OCI-LY7 (cell line): ENCODE measurements around the gene SCLY. TPM values are rescaled to one million over a fixed set of nuclear protein-coding genes. Genes with fewer than 3 reads are reported as not detected.
A peak's percentile ranks its signal among the peaks of the same experiment; 100 is the strongest.

Experiments
- Bru-seq: library from RNA; stranded (reverse); fragments of 400-500 nt; gene quantifications from one replicate; lab custom pipeline; 2021; lab: Mats Ljungman, UMichigan
- BruChase-seq, 2 experiments: library from RNA; stranded (reverse); fragments of 400-500 nt; gene quantifications; one replicate each; lab custom pipeline; 2021; lab: Mats Ljungman, UMichigan
- BruUV-seq: library from RNA; stranded (reverse); fragments of 400-500 nt; replicated peaks from 2 replicates; lab custom pipeline; 2021; lab: Mats Ljungman, UMichigan
- CTCF ChIA-PET: fragments of 300-600 bp; sonication (Branson Sonifier 250); formaldehyde crosslinking; loops from one replicate; lab custom pipeline; 2022; ENCODE audit warnings: antibody characterized with exemption; ENCODE audit not compliant: unreplicated experiment; lab: Charles Lee
- POLR2A ChIA-PET: fragments of 300-600 bp; sonication (Branson Sonifier 250); formaldehyde crosslinking; loops from one replicate; lab custom pipeline; 2022; ENCODE audit warnings: antibody characterized with exemption; lab: Charles Lee
- DNase-seq: peaks from one replicate; pipeline ENCODE4 v3.0.0-alpha.2; 2015; ENCODE audit warnings: low spot score
- H2AFZ ChIP-seq: fragments of 200-600 bp; sonication (generic), shearing (Covaris generic); 2 replicates; pipeline ENCODE4 v1.6.1; 2014; ENCODE audit warnings: mild to moderate bottlenecking, antibody characterized with exemption, low read length, moderate library complexity
- H3K27ac ChIP-seq: fragments of 200-600 bp; sonication (generic); 2 replicates; pipeline ENCODE4 v1.5.1; 2014; ENCODE audit warnings: mixed run types, low read depth, mild to moderate bottlenecking, moderate library complexity, low read length, inconsistent platforms; ENCODE audit not compliant: poor library complexity, severe bottlenecking
- H3K36me3 ChIP-seq: fragments of 200-600 bp; sonication (generic); 2 replicates; pipeline ENCODE4 v1.6.1; 2014; ENCODE audit warnings: mild to moderate bottlenecking, antibody characterized with exemption, low read length, moderate library complexity, mixed read lengths; ENCODE audit not compliant: insufficient read depth
- H3K4me1 ChIP-seq: fragments of 200-600 bp; sonication (generic); 2 replicates; pipeline ENCODE4 v1.5.1; 2014; ENCODE audit warnings: mild to moderate bottlenecking, low read length; ENCODE audit not compliant: insufficient read depth, poor library complexity, severe bottlenecking
- H3K4me2 ChIP-seq: fragments of 200-600 bp; sonication (generic); 2 replicates; pipeline ENCODE4 v1.6.1; 2014; ENCODE audit warnings: mild to moderate bottlenecking, low read length
- H3K4me3 ChIP-seq: fragments of 200-600 bp; sonication (generic); 2 replicates; pipeline ENCODE4 v1.5.1; 2014; ENCODE audit warnings: mild to moderate bottlenecking, low read depth, low read length; ENCODE audit not compliant: poor library complexity, severe bottlenecking
- H3K79me2 ChIP-seq: fragments of 200-600 bp; sonication (generic); 2 replicates; pipeline ENCODE4 v1.6.1; 2016; ENCODE audit warnings: low read depth, mild to moderate bottlenecking, low read length, moderate library complexity, mixed read lengths; ENCODE audit not compliant: insufficient read depth
- H3K9me2 ChIP-seq: fragments of 200-600 bp; sonication (generic); 2 replicates; pipeline ENCODE4 v1.6.1; 2016; ENCODE audit warnings: mild to moderate bottlenecking, low read length, mixed read lengths; ENCODE audit not compliant: insufficient read depth
- H3K9me3 ChIP-seq: fragments of 200-600 bp; sonication (generic); 2 replicates; pipeline ENCODE4 v1.6.1; 2014; ENCODE audit warnings: mild to moderate bottlenecking, mixed run types, low read length, mixed read lengths
- H4K20me1 ChIP-seq: fragments of 200-600 bp; sonication (generic); 2 replicates; pipeline ENCODE4 v1.6.1; 2014; ENCODE audit warnings: mild to moderate bottlenecking, antibody characterized with exemption, low read length, moderate library complexity, mixed read lengths; ENCODE audit not compliant: insufficient read depth
- CTCF ChIP-seq: fragments of 200-600 bp; sonication (generic); conservative IDR thresholded peaks from 2 replicates; pipeline ENCODE4 v1.5.1; 2014; ENCODE audit warnings: mild to moderate bottlenecking, antibody characterized with exemption, low read length, moderate library complexity, mixed read lengths
- EZH2phosphoT487 ChIP-seq: fragments of 200-600 bp; sonication (generic); IDR thresholded peaks from 2 replicates; pipeline ENCODE4 v1.6.1; 2018; ENCODE audit warnings: low read depth, borderline replicate concordance, mild to moderate bottlenecking, mixed run types, antibody characterized with exemption, low read length, moderate library complexity, mixed read lengths
- intact Hi-C: fragments of 100-400 bp; cut with micrococcal nuclease; formaldehyde crosslinking; loops from one replicate; pipeline ENCODE4 v1.10.0; 2022; ENCODE audit not compliant: unreplicated experiment
- long read RNA-seq: library from polyadenylated mRNA; stranded (forward); transcript quantifications from one replicate; pipeline ENCODE4 v2.0.0, GENCODE V29; 2022
- total RNA-seq, 2 experiments: library from RNA; depleted of rRNA in 1 of 2; stranded (reverse); fragments of >200 nt in 1 of 2; shearing (Covaris generic) in 1 of 2; gene quantifications; 2 replicates each; pipeline ENCODE4 v1.2.3, GENCODE V29; 2014 to 2022

The SCLY gene, protein sequence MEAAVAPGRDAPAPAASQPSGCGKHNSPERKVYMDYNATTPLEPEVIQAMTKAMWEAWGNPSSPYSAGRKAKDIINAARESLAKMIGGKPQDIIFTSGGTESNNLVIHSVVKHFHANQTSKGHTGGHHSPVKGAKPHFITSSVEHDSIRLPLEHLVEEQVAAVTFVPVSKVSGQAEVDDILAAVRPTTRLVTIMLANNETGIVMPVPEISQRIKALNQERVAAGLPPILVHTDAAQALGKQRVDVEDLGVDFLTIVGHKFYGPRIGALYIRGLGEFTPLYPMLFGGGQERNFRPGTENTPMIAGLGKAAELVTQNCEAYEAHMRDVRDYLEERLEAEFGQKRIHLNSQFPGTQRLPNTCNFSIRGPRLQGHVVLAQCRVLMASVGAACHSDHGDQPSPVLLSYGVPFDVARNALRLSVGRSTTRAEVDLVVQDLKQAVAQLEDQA
- total RNA-seq (2014; rRNA removed; shearing (Covaris generic)) = 39.3 and 41.7 TPM in 2 replicates
- total RNA-seq (2022) = 29.9 and 31.2 TPM in 2 replicates
- Bru-seq, nascent RNA = percentile 68 among the genes with signal in this experiment
- percentile 76 among the genes with signal in this experiment for BruChase-seq, experiment 1, labeled RNA remaining after a 6-hour chase
- BruChase-seq, experiment 2, labeled RNA remaining after a 2-hour chase = percentile 73 among the genes with signal in this experiment
- long read RNA-seq, transcript SCLY-201 (12 exons, 2,562 nt) = major isoform, 6 of 23 reads
- long read RNA-seq, partial matches to known transcripts = 3 of 23 reads
- long read RNA-seq, other reads (novel, unspliced or antisense) = 11 of 23 reads

GRCh38 chr2:238060542-238061314 is at the start of gene SCLY:
SCLY (plus strand) TSS chr2:238061001; CDS start chr2:238061055, 54 bp downstream.
- H4K20me1 ChIP-seq = no peaks in the 10 kb centered on the region
- H3K4me1 ChIP-seq = peaks cover 30% of the 10 kb centered on the region
- H3K27ac ChIP-seq = peak within 1 kb of the TSS; percentile 34
- H3K4me3 ChIP-seq = peak within 1 kb of the TSS; percentile 79
- peak; percentile 97 for DNase-seq
- peaks cover 14% of the 10 kb centered on the region; the same call in 1 of the 2 replicates for H3K79me2 ChIP-seq
- intact Hi-C loops = loop anchor here (1.0 to 5.0 kb wide), 3 partner anchors 47 to 368 kb away; partner anchors contain the start of gene UBE2F
- ChIA-PET POLR2A (interaction anchor here (0.6 to 1.6 kb wide), 5 partner anchors 10 to 161 kb away, joined by 3 to 5 read pairs (median 3); no protein-coding TSS in a partner anchor), CTCF (interaction anchor here (0.7 kb wide), 1 partner anchor 14 kb away, joined by 3 read pairs; no protein-coding TSS in a partner anchor)
- no peaks in the 10 kb centered on the region for H3K9me3 ChIP-seq
- H2AFZ ChIP-seq = peak within 1 kb of the TSS; percentile 75; the same call in 1 of the 2 replicates
- TF ChIP-seq CTCF (no peak), EZH2phosphoT487 (no peak)
- peak within 1 kb of the TSS; percentile 88 for H3K4me2 ChIP-seq
- no TSS peak for BruUV-seq
- H3K36me3 ChIP-seq = peaks cover 12% of the 10 kb centered on the region
- H3K9me2 ChIP-seq = no peaks in the 10 kb centered on the region

- intact Hi-C loops = no loop called here
- no TSS peak for BruUV-seq
- Histone ChIP-seq H2AFZ (no peak overlapping the region), H4K20me1 (no peaks in the 10 kb centered on the region), H3K9me3 (no peaks in the 10 kb centered on the region), H3K79me2 (no peaks in the 10 kb centered on the region), H3K4me3 (no peak overlapping the region), H3K27ac (no peak overlapping the region), H3K4me2 (no peak overlapping the region), H3K36me3 (no peaks in the 10 kb centered on the region), H3K9me2 (no peaks in the 10 kb centered on the region), H3K4me1 (no peaks in the 10 kb centered on the region)
- TF ChIP-seq CTCF (no peak), EZH2phosphoT487 (no peak)
- CTCF ChIA-PET = no interaction called here
- no peak for DNase-seq
- POLR2A ChIA-PET = no interaction called here
These were observed 47.0 kb upstream of the SCLY start for GRCh38 chr2:238013806-238014205.
